Stimulated activated CD4-positive, alpha-beta T cell treated with anti-CD3 and anti-CD28 coated beads, Interleukin-12 subunit alpha, Interleukin-12 subunit beta, amount 100 ng/mL, for 24 hours (primary cell): ENCODE measurements around the gene PRKAR2A.
"Not testable (repeated sequence)": the region's sequence is repeated elsewhere in the genome, so short reads cannot be mapped to it uniquely, and the experiment has no call there.

Experiments
- DNase-seq, 2 experiments: peaks; one replicate each; pipeline ENCODE4 v3.0.0-alpha.2; 2020; ENCODE audit warnings: low read depth in 2 of 2

Gene PRKAR2A

DNA sequence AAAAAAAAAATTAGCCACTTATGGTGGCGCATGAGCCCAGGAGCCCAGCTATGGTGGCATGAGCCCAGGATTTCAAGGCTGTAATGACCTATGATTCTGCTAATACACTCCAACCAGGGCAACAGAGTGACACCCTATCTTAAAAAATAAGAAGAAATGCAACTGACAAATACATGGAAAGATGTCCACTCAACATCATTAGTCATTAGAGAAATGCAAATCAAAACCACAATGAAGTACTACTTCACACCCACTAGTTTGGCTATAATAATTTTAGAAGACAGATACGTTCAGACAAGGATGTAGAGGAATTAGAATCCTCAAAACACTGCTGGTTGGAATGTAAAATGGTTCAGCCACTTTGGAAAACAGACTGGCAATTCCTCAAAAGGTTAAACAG is 10.5 kb downstream of the PRKAR2A start:
- no peak for DNase-seq

DNA sequence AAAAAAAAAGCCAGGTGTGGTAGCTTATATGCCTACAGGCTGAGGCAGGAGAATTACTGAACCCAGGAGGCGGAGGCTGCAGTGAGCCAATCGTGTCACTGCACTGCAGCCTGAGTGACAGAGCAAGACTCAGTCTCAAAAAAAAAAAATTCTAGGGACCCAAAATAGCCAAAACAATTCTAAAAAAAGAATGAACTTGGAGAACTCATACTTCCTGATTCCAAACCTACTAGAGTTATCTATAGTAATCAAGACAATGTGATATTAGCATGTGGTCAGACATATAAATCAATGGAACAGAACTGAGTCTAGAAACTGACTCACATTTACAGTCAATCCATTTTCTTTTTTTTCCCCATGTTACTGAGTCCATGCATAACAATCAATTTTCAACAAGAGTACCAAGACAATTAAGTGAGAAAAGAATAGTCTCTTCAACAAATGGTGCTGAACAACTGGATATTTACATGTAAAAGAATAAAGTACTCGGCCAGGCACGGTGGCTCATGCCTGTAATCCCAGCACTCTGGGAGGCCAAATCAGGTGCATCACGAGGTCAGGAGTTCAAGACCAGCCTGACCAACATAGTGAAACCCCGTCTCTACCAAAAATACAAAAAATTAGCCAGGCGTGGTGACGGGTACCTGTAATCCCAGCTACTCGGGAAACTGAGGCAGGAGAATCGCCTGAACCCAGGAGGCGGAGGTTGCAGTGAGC is 11.9 kb downstream of the PRKAR2A start:
- no peak for DNase-seq

DNA sequence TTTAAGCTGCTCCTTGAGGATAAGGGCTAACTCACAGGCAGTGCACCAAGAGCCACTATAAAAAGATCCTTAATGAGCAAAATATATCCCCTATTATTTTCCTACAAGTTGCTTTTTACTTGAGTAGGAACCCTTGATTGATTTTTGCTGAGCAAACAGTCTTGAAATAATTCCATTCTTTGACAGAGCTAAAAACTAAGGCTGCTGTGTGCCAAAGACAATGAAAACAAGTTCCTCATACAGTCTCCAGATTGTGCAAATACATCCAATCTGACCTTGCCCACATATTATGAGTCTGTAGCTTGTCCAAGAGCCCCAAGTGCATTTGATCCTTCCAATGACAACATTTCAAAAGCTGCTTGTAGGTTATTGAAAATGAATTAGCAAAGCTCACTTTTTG is 15.0 kb downstream of the PRKAR2A start:
- no peak for DNase-seq

DNA sequence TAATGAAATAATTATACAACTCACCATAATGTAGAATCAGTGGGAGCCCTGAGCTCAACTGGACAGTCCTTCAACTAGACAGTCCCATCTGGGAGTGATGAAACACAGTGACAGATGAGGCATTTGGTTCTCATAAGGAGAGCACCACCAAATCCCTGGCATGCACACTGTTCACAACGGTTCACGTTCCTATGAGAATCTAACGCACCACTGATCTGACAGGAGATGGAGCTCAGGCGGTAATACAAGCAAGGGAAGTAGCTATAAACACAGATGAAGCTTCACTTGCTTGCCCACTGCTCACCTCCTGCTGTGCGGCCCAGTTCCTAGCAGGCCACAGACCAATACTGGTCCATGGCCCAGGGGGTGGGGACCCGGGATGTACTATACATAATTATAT is 17.0 kb downstream of the PRKAR2A start:
- DNase-seq = no peak

DNA sequence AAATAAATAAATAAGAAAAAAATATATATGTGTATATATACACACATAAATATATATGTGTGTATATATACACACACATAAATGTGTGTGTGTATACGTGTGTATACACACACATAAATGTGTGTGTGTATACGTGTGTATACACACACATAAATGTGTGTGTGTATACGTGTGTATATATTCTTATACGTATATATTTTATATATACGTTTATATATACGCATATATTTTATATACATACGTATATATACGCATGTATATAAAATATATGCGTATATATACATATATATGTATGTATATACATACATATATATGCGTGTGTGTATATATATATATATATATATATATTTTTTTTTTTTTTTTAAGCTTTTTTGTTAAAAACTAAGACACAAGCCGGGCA is 18.1 kb downstream of the PRKAR2A start:
- not testable (repeated sequence) for DNase-seq

DNA sequence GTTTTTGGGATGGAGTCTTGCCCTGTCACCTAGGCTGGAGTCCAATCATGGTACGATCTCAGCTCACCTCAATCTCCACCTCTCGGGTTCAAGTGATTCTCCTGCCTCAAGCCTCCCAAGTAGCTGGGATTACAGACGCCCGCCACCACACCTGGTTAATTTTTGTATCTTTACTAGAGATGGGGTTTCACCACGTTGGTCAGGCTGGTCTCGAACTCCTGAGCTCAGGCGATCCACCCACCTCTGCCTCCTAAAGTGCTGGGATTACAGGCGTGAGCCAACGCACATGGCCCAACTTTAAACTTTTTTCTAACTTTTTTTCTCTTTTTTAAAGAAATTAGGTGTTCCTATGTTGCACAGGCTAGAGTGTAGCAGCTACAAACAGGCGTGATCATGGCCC is 19.8 kb downstream of the PRKAR2A start:
- DNase-seq = not testable (repeated sequence)

DNA sequence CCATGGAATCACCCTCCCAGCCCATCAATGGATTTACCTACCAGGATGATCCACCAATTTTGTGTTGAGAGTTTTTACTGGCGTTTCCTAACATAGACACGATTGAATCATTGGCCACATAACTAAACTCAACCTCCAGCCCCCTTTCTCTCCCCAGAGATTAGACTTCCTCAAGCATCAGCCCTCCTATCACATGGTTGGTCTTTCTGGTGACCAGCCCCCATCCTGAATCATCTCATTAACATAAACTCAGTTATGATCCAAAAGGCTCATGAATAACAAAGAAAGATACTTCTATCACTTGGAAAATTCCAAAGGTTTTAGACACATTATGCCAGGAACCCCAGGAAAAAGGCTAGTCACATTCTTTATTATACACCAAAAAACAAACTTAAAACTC is 21.2 kb downstream of the PRKAR2A start:
- DNase-seq = no peak

DNA sequence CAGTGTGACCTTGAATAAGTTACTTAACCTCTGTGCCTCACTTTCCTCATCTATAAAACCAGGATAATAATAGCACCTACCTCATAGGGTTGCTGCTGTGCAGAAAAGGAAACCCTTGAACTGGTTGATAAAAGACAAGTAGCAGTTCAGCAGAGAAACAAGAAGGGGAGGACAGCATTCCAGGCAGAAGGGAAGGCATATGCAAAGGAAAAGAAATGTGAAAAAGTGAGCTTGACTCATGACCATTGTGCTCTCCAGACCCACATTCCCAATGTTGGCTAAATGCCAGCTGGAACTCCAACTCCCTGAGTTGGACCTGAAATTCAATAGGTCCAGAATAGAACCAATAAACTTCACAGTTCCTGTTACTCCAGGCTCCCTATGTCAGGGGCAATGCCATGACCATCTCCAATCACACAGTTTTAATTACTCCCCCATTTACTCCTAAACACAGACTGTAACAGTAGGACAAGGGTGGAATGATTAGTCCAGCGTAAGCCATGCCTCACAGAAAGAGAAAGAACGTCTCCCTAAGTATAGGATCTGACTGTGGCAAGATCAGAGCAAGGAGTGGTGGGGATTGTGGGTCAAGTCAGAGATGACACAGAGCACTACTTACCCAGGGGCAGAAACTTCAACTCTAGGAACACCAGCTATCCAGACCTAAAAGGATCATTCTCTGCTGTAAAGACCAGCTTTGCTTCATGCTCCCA is 26.9 kb downstream of the PRKAR2A start:
- no peak for DNase-seq

DNA sequence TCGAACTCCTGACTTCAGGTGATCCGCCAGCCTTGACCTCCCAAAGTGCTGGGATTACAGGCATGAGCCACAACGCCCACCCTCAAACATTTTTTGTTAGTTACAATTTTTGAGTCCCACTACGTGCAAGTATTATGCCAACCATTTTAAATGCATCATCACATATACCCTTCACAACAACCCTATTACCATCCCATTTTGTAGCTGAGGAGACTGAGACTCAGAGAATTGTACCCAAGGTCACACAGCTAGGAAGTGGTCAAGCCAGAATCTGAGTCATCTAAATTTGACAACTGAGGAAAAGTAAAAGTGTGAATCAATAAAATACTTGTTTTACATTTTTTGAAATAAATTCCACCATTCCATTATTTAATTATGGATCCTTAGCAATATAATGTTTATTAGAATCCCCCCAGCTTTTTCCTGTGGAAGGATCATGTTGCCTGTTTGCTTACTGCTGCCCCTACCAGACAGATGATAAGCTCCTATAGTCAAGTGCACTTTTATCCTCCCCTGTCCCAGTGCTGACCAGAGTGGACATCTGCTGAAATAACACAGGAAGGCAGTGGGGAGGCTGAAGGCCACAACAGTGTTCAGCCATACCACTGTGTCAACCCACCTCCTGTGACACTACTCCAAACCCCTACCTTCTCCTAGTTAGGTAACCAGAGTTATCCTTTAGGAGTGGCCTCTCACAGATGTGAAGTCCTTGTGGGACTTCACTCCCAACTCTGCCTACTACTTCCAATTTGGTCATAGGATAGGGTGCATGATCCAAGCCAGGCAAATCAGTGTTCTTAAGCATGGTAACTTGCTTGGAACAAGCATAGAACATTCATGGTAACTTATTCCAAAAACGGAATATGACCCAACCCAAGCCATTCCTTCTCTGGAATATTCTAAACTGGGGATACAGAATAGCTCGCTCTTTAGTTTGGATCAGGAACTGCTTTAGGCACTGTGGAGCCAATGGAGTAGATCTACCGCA is 28.1 kb downstream of the PRKAR2A start:
- DNase-seq = no peak

DNA sequence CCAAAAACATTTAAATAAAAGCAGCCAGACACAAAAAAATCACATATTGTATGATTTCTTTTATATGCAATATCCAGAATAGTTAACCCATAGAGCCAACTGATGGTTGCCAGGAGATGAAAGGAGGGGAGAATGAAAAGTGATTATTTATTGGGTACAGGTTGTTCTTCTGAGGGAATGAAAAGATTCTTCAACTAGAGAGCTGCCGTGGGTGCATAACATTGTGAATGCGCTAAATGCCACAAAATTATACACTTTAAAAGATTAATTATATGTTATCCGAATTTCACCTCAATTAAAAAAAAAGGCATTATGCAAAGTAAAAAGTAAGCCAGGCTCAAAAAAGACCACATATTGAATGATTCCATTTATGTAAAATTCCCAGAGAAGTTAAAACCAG is 36.1 kb downstream of the PRKAR2A start:
- DNase-seq = no peak

DNA sequence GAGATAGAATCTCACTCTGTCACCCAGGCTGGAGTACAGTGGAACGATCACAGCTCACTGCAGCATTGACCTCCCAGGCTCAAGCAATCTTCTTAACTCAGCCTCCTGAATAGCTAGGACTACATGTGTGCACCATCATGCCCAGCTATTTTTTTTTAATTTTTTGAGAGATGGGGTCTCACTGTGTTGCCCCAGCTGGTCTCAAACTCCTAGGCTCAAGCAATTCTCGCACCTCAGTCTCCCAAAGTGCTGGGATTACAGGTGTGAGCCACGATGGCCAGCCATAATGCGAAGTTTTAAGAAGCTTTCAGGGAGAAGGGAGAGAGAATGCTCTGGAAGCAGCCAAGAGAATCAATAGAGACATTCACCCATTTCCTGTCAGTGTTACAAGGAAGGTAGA is 42.7 kb downstream of the PRKAR2A start:
- no peak for DNase-seq

DNA sequence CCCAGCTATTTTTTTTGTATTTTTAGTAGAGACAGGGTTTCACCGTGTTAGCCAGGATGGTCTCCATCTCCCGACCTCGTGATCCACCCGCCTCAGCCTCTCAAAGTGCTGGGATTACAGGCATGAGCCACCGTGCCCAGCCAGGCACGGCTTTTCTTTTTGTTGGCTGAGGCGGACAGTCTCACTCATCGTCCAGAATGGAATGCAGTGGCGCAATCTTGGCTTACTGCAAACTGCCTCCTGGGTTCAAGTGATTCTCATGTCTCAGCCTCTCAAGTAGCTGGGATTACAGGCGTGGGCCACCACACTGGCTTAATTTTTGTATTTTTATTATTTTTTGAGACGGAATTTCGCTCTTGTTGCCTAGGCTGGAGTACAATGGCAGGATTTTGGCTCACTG is 46.8 kb downstream of the PRKAR2A start:
- not testable (repeated sequence) for DNase-seq

DNA sequence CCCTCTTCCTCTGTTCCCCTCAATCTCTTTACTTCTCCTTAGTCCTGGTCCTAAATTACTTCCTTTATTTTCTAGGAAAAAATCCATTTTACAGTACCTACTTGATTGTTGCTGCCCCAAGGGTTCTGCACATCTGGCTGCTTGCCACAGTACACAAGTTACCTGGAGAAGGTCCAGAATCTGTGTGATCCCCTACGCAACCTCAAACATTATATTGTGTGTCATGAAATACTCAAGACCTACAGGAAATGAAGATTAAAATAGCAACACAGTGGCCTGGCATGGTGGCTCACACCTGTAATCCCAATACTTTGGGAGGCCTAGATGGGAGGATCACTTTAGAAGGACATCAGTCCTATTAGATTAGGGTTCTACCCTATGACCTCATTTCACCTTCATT is 48.7 kb downstream of the PRKAR2A start:
- DNase-seq = no peak

DNA sequence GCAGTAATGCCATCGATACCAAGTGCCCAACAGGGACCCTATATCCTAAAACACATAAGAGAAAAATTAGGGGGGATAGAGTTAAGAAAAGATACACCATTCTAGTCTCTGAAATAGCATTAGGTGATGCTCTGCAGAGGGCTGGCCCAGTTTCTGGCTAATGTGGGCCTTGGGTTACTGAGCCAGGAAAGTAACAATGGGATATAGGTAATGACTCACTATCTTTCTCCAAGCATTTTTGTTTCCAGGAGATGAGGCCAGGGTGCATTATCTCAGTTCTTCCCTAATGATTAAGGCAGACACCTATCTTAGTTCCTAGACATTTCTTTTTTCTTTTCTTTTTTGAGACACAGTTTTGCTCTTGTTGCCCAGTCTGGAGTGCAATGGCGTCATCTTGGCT is 50.0 kb downstream of the PRKAR2A start:
- no peak for DNase-seq

DNA sequence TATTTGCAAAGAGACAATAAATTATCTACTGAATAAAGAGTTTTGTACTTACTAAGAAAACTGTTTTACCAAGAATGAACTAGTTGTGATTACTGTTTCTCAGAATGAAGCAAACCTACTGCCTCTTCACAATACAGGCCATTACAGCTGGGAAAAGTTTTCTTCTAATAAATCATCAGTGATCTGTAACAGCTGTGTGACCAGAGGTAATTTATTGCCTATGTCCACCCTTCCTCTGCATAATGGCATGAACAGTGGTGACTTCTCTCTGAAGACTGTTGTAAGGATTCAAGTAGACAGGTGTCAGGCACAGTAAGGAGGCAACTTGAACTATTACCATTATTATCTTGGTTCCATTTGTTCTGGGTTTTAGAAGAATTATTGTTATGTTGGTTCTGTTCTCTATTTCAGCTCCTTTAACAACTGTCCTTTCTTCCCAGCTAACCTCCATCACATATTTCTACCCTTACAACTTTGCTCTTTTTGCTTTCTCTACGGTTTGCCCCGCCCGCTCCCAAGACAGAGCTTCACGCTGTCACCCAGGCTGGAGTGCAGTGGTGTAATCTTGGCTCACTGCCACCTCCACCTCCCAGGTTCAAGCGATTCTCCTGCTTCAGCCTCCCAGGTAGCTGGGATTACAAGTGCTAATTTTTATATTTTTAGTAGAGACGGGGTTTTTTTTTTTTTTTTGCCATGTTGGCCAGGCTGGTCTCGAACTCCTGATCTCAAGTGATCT is 51.5 kb downstream of the PRKAR2A start:
- no peak for DNase-seq

DNA sequence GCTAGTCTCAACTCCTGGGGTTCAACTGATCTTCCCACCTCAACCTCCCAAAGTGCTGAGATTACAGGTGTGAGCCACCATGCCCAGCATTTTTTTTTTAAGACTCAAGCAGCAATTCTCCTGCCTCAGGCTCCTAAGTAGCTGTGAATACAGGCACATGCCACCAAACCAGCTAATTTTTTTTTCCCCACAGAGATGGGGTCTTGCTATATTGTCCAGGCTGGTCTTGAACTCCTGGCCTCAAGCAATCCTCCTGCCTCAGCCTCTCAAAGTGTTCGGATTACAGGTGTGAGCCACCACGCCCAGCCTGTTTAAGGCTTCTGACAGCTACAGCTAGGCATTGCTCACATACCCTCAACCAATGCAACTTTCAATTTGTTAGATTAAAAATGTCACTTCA is 54.2 kb downstream of the PRKAR2A start:
- not testable (repeated sequence) for DNase-seq

DNA sequence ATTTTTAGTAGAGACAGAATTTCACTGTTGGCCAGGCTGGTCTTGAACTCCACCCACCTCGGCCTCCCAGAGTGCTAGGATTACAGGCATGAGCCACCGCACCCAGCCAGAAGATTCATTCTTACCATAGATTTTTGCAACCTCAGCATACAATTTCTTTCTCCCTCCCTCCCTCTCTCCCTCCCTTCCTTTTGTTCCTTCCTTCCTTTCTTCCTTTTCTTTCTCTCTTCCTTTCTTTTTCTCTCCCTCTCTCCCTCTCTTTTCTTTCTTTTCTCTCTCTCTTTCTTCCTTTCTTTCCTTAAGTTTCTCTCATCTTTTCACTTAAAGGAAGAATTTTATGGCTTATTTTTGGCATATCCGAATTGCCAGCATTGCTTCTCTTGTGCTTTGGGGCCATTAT is 58.0 kb downstream of the PRKAR2A start:
- no peak for DNase-seq

DNA sequence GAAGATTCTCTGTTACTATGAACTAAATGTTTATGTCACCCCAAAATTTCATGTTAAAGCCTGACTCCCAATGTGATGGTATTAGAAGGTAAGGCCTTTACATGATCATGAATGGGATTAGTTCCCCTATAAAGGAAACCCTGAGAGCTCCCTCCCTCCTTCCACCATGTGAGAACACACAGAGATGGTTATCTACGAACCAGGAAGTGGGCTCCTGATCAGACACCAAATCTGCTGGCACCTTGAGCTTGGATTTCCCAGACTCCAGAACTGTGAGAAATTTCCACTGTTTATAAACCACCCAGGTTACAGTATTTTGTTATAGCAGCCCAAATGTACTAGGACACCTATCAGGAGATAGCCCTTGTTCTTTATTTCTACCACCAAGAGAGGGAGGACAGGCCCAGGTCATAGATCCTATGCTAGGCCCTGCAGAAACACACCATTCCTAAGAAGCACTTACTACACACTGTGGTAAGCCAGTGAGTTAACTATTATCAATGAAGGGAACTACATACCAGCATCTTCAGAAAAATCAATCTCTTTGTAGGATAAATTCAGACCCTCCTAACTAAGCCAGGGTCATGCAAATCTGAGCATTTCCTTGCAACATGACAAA is 59.0 kb downstream of the PRKAR2A start:
- no peak for DNase-seq

DNA sequence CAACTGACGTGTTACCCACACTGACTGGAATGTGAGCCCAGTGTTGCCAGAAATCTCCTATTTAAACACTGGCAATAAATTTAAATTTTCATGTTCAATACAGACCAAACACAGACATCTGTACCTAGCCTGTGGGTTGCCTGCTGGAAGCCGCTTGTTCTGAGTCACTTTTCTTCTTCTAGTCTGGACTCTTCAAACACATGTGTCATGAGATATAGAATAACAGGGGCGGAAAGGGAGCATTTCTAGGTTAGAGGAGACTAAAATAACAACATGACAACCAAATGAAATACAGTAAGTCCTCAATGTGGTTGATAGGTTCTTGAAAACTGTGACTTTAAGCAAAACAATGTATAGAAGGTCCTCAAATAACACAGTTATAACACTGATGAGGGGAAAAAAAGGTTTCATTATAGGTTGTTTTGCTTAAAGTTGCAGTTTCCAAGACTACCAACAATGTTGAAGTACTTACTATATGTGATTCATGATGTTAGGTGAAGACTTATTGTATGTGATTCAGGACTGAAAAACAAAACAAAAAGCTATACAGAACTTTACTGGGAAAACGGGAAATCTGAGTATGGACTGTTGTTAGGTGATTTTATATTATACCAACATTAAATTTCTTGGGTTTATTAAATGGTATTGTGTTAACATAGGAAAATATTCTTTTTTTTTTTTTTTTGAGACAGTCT is 63.1 kb downstream of the PRKAR2A start:
- no peak for DNase-seq

DNA sequence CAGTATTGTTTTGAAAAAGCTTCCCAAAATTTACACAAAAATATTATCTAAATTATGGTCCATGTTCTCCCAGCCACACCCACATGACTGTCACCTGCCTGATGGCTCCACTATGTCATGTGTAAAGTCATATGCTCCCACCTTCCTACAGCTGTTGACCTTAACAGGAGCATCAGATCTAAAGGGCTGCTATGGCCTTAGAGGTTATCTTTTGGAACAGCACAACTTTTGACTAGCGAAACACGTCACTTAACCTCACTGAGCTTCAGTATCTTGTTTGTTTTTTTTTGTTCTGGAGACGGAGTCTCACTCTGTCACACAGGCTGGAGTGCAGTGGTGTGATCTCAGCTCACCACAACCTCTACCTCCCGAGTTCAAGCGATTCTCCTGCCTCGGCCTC is 64.4 kb downstream of the PRKAR2A start:
- DNase-seq = no peak

DNA sequence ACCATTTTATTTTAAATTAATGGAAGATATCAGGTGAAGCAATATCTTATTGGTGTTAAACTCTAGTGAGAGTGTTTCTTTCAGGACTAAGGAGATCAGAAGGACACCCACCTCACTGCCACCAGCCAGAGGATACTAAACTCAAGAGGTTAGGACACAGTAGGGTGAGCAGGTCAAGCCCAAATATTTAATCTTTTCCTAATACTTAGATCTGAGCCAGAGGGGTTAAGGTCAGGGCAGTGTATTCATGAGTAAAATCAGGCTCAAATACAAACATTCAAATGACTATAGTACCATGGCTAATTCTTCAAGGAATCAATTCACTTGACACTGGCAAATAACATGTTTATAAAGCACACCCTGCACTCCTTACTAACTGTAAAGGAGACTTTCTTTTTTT is 65.6 kb downstream of the PRKAR2A start:
- DNase-seq = no peak
